ENCODE data around the gene ENOX1.

ENOX1 gene

DNA sequence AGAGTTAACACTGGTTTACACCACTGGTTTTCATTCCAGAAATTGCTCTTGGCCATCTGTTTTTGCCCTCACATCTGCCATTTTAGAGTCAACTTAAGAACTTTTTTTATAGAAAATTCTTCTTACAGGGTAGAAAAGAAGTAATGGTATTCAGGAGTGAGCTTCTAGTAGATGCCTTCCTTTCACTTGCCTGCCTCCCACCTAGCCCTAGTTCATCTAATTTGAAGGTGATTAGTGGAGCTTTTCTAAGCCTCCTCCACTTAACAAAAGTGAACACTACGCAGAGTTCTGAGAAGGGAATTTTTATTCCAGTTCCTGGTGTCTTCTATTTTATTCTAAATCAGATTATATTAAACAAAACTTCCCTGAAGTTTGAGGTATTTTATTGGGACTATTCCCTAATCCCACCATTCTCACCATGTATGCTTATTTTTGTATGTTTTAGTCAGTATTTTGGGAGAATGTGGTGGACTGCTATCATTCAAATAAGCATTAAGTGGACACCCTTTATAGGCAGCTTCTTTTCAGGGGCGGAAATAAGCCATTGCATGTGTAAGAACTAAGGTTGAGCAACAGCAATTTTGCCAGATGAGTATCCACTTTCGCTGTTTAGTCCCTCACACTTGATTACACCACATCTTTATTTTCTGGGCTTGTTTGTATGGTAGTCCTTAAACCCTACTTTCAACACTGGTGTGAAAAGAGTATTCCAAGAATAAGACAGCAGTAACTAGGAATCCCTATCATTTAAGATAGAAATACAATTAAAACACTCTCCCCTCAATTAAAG is 156.9 kb downstream of the ENOX1 start (continued):
- TF ChIP-seq, protein P1, sequence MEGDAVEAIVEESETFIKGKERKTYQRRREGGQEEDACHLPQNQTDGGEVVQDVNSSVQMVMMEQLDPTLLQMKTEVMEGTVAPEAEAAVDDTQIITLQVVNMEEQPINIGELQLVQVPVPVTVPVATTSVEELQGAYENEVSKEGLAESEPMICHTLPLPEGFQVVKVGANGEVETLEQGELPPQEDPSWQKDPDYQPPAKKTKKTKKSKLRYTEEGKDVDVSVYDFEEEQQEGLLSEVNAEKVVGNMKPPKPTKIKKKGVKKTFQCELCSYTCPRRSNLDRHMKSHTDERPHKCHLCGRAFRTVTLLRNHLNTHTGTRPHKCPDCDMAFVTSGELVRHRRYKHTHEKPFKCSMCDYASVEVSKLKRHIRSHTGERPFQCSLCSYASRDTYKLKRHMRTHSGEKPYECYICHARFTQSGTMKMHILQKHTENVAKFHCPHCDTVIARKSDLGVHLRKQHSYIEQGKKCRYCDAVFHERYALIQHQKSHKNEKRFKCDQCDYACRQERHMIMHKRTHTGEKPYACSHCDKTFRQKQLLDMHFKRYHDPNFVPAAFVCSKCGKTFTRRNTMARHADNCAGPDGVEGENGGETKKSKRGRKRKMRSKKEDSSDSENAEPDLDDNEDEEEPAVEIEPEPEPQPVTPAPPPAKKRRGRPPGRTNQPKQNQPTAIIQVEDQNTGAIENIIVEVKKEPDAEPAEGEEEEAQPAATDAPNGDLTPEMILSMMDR (tag by site-specific recombination; IDR thresholded peaks at IDR 0.05), result no peak
- TF ChIP-seq ZFP3 (tag by site-specific recombination; IDR thresholded peaks at IDR 0.05; ENCODE audit: low read depth) (no peak), GFI1B (tag by site-specific recombination; IDR thresholded peaks at IDR 0.05) (no peak), ZNF514 (tag by site-specific recombination; IDR thresholded peaks at IDR 0.05) (no peak), ZNF354C (tag by site-specific recombination; IDR thresholded peaks at IDR 0.05; ENCODE audit: borderline replicate concordance, low read depth) (no peak)
- TF ChIP-seq, protein P2, sequence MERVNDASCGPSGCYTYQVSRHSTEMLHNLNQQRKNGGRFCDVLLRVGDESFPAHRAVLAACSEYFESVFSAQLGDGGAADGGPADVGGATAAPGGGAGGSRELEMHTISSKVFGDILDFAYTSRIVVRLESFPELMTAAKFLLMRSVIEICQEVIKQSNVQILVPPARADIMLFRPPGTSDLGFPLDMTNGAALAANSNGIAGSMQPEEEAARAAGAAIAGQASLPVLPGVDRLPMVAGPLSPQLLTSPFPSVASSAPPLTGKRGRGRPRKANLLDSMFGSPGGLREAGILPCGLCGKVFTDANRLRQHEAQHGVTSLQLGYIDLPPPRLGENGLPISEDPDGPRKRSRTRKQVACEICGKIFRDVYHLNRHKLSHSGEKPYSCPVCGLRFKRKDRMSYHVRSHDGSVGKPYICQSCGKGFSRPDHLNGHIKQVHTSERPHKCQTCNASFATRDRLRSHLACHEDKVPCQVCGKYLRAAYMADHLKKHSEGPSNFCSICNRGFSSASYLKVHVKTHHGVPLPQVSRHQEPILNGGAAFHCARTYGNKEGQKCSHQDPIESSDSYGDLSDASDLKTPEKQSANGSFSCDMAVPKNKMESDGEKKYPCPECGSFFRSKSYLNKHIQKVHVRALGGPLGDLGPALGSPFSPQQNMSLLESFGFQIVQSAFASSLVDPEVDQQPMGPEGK (tag by site-specific recombination; IDR thresholded peaks at IDR 0.05), result no peak

DNA sequence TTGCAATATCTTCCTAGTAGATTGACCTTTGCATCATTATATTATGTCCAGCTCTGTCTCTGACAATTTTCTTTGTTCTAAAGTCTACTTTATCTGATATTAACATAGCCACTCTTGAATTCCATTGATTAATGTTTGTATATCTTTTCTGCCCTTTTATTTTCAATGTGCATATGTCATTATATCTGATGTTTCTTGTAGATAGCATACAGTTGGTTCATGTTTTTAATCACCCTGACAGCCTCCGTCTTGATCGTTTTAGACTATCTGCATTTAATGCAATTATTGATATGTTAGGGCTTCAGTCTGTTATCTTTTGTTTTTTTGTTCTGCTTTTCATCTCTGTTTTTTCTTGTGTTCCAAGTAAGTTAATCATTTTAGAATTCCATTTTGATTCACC is 159.8 kb downstream of the ENOX1 start:
- POLR2A ChIA-PET, result no interaction called here
- no peak overlapping the region for H3K27ac ChIP-seq (ENCODE audit: extremely low read depth, low read depth, low read length)
- TF ChIP-seq ZNF112 (tag by site-specific recombination; IDR thresholded peaks at IDR 0.05) (no peak), ZNF266 (tag by site-specific recombination; IDR thresholded peaks at IDR 0.05; ENCODE audit: low read depth) (no peak), ZNF214 (tag by site-specific recombination; IDR thresholded peaks at IDR 0.05; ENCODE audit: borderline replicate concordance) (no peak), ZNF280C (tag by site-specific recombination; IDR thresholded peaks at IDR 0.05) (no peak), ZNF830 (tag by site-specific recombination; IDR thresholded peaks at IDR 0.05; ENCODE audit: low read depth) (no peak), GLI4 (tag by site-specific recombination; IDR thresholded peaks at IDR 0.05) (no peak), ZNF473 (tag by site-specific recombination; IDR thresholded peaks at IDR 0.05) (no peak), ZSCAN16 (tag by site-specific recombination; IDR thresholded peaks at IDR 0.05) (no peak), ZNF626 (tag by site-specific recombination; IDR thresholded peaks at IDR 0.05) (no peak), ZNF239 (tag by site-specific recombination; IDR thresholded peaks at IDR 0.05) (no peak)
- no peak overlapping the region for H3K4me3 ChIP-seq (ENCODE audit: low read depth, low read length)
- CTCF ChIA-PET, result no interaction called here
- no peaks in the 10 kb centered on the region for H3K36me3 ChIP-seq (ENCODE audit: control insufficient read depth in 2 of 2, insufficient read depth in 1 of 2, low read length in 2 of 2)
- no peaks in the 10 kb centered on the region for H3K9me3 ChIP-seq (ENCODE audit: control insufficient read depth, insufficient read depth, low read depth, low read length)
- no peaks in the 10 kb centered on the region for H3K4me1 ChIP-seq (ENCODE audit: control insufficient read depth, insufficient read depth, low read length)

DNA sequence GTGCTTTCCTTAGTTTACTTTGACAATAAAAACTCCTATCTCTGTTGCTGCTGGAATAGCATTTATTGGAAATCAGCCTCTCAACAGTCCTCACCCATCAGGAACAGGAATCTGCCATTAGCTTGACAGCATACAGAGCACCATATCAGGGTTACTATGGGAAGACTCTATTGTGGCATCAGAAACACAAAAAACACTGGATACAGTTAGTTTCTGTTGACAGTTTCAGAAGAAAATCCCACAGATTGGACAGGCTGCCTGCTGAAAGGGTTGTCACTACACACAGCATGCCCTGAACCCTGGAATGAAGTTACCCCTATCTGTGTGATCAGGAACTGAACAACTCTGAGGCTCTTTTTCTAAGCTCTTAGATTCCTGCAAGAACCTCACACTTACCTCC is 172.7 kb downstream of the ENOX1 start:
- POLR2A ChIA-PET, result no interaction called here
- no peaks in the 10 kb centered on the region for H3K4me1 ChIP-seq (ENCODE audit: control insufficient read depth, insufficient read depth, low read length)
- H3K27ac ChIP-seq (ENCODE audit: extremely low read depth, low read depth, low read length), result no peak overlapping the region
- CTCF ChIA-PET, result interaction anchor here (0.5 to 0.6 kb wide), 2 partner anchors 98 to 1224 kb away, joined by 4 to 6 read pairs; no protein-coding TSS in a partner anchor
- no peaks in the 10 kb centered on the region for H3K9me3 ChIP-seq (ENCODE audit: control insufficient read depth, insufficient read depth, low read depth, low read length)
- no peaks in the 10 kb centered on the region for H3K36me3 ChIP-seq (ENCODE audit: control insufficient read depth in 2 of 2, insufficient read depth in 1 of 2, low read length in 2 of 2)
- no peak overlapping the region for H3K4me3 ChIP-seq (ENCODE audit: low read depth, low read length)
- TF ChIP-seq ZNF529 (tag by site-specific recombination; IDR thresholded peaks at IDR 0.05; ENCODE audit: insufficient replicate concordance) (no peak), KLF9 (tag by site-specific recombination; IDR thresholded peaks at IDR 0.05; ENCODE audit: low read depth) (no peak), ZNF341 (tag by site-specific recombination; IDR thresholded peaks at IDR 0.05; ENCODE audit: low read depth) (no peak), KLF10 (tag by site-specific recombination; IDR thresholded peaks at IDR 0.05) (no peak), ZNF777 (tag by site-specific recombination; IDR thresholded peaks at IDR 0.05; ENCODE audit: borderline replicate concordance) (no peak), ZNF112 (tag by site-specific recombination; IDR thresholded peaks at IDR 0.05) (no peak), ZNF121 (tag by site-specific recombination; IDR thresholded peaks at IDR 0.05) (no peak), ZNF549 (tag by site-specific recombination; IDR thresholded peaks at IDR 0.05) (no peak), ZNF48 (tag by site-specific recombination; IDR thresholded peaks at IDR 0.05) (no peak)
- TF ChIP-seq, protein P3, sequence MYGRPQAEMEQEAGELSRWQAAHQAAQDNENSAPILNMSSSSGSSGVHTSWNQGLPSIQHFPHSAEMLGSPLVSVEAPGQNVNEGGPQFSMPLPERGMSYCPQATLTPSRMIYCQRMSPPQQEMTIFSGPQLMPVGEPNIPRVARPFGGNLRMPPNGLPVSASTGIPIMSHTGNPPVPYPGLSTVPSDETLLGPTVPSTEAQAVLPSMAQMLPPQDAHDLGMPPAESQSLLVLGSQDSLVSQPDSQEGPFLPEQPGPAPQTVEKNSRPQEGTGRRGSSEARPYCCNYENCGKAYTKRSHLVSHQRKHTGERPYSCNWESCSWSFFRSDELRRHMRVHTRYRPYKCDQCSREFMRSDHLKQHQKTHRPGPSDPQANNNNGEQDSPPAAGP (tag by site-specific recombination; IDR thresholded peaks at IDR 0.05), result no peak
- TF ChIP-seq, protein P4, sequence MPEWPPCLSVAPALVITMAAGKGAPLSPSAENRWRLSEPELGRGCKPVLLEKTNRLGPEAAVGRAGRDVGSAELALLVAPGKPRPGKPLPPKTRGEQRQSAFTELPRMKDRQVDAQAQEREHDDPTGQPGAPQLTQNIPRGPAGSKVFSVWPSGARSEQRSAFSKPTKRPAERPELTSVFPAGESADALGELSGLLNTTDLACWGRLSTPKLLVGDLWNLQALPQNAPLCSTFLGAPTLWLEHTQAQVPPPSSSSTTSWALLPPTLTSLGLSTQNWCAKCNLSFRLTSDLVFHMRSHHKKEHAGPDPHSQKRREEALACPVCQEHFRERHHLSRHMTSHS (tag by site-specific recombination; IDR thresholded peaks at IDR 0.05), result no peak

All from HEK293 (cell line).